ENCODE results near the gene ODAD4. TPM values are rescaled to one million over a fixed set of nuclear protein-coding genes. Genes with fewer than 3 reads are reported as not detected.

Gene ODAD4
- total RNA-seq, 1 experiment from 2014 or later, result 0.98 TPM

- CTCF ChIA-PET, result no interaction called here
- Histone ChIP-seq H3K27me3 (ENCODE audit: insufficient read depth, low read length) (no peaks in the 10 kb centered on the region), H3K27ac (ENCODE audit: low read depth, low read length) (no peak overlapping the region), H3K79me2 (ENCODE audit: insufficient read depth, low read length) (peaks cover 86% of the 10 kb centered on the region), H3K4me3 (replicated peaks in 1 of 2; ENCODE audit: low read depth in 1 of 2, low read length in 2 of 2) (no peak overlapping the region), H2AFZ (ENCODE audit: low read depth, low read length, poor library complexity, severe bottlenecking) (no peak overlapping the region), H3K9me2 (ENCODE audit: insufficient read depth) (no peaks in the 10 kb centered on the region), H3K9ac (ENCODE audit: low read length) (no peak overlapping the region), H3K36me3 (ENCODE audit: control insufficient read depth in 1 of 2, insufficient read depth in 2 of 2, low read length in 2 of 2) (peaks cover 29 to 40% of the 10 kb centered on the region in 2 experiments), H4K20me1 (ENCODE audit: insufficient read depth) (no peaks in the 10 kb centered on the region), H3K4me2 (ENCODE audit: low read length) (no peak overlapping the region), H3K4me1 (ENCODE audit: control insufficient read depth in 1 of 2, insufficient read depth in 2 of 2, low read length in 2 of 2) (peaks cover 14 to 34% of the 10 kb centered on the region in 2 experiments), H3K9me3 (ENCODE audit: control insufficient read depth in 1 of 2, insufficient read depth in 1 of 2, low read depth in 1 of 2, low read length in 2 of 2) (no peaks in the 10 kb centered on the region)
- no peak for DNase-seq (ENCODE audit: low read depth, low spot score)
- TF ChIP-seq SRF (IDR thresholded peaks at IDR 0.05; ENCODE audit: low read depth) (no peak), CBX3 (IDR thresholded peaks at IDR 0.05; ENCODE audit: low read depth) (no peak), ZFX (IDR thresholded peaks at IDR 0.05) (no peak), YY1 (IDR thresholded peaks at IDR 0.05; ENCODE audit: extremely low read depth, insufficient replicate concordance, low read depth, low read length) (no peak), CTCF (IDR thresholded peaks at IDR 0.05 in 2 of 3, conservative IDR thresholded peaks at IDR 0.05 in 1 of 3; ENCODE audit: borderline replicate concordance in 1 of 3, insufficient read depth in 1 of 3, low read depth in 2 of 3, low read length in 2 of 3) (no peak), ELF1 (IDR thresholded peaks at IDR 0.05; ENCODE audit: borderline replicate concordance, low read depth) (no peak), EGR1 (IDR thresholded peaks at IDR 0.05; ENCODE audit: low read depth) (no peak), TCF7L2 (IDR thresholded peaks at IDR 0.05; ENCODE audit: borderline replicate concordance, extremely low read depth, insufficient read depth, insufficient read length) (no peak), POLR2A (IDR thresholded peaks at IDR 0.05; ENCODE audit: borderline replicate concordance, extremely low read depth, insufficient read depth, insufficient read length) (no peak)
- TF ChIP-seq, protein P1, sequence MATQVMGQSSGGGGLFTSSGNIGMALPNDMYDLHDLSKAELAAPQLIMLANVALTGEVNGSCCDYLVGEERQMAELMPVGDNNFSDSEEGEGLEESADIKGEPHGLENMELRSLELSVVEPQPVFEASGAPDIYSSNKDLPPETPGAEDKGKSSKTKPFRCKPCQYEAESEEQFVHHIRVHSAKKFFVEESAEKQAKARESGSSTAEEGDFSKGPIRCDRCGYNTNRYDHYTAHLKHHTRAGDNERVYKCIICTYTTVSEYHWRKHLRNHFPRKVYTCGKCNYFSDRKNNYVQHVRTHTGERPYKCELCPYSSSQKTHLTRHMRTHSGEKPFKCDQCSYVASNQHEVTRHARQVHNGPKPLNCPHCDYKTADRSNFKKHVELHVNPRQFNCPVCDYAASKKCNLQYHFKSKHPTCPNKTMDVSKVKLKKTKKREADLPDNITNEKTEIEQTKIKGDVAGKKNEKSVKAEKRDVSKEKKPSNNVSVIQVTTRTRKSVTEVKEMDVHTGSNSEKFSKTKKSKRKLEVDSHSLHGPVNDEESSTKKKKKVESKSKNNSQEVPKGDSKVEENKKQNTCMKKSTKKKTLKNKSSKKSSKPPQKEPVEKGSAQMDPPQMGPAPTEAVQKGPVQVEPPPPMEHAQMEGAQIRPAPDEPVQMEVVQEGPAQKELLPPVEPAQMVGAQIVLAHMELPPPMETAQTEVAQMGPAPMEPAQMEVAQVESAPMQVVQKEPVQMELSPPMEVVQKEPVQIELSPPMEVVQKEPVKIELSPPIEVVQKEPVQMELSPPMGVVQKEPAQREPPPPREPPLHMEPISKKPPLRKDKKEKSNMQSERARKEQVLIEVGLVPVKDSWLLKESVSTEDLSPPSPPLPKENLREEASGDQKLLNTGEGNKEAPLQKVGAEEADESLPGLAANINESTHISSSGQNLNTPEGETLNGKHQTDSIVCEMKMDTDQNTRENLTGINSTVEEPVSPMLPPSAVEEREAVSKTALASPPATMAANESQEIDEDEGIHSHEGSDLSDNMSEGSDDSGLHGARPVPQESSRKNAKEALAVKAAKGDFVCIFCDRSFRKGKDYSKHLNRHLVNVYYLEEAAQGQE (IDR thresholded peaks at IDR 0.05; ENCODE audit: low read depth), result no peak
- TF ChIP-seq, protein P2, sequence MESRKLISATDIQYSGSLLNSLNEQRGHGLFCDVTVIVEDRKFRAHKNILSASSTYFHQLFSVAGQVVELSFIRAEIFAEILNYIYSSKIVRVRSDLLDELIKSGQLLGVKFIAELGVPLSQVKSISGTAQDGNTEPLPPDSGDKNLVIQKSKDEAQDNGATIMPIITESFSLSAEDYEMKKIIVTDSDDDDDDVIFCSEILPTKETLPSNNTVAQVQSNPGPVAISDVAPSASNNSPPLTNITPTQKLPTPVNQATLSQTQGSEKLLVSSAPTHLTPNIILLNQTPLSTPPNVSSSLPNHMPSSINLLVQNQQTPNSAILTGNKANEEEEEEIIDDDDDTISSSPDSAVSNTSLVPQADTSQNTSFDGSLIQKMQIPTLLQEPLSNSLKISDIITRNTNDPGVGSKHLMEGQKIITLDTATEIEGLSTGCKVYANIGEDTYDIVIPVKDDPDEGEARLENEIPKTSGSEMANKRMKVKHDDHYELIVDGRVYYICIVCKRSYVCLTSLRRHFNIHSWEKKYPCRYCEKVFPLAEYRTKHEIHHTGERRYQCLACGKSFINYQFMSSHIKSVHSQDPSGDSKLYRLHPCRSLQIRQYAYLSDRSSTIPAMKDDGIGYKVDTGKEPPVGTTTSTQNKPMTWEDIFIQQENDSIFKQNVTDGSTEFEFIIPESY (IDR thresholded peaks at IDR 0.05; ENCODE audit: extremely low read depth, insufficient replicate concordance, low read length), result no peak
- POLR2A ChIA-PET, result interaction anchor here (0.9 kb wide), 1 partner anchor 16 kb away, joined by 4 read pairs; the partner anchor contains the start of gene ODAD4
- no TSS peak for BruUV-seq (replicated peaks)
- no peak for ATAC-seq
- RAD21 ChIA-PET (ENCODE audit: low non-redundant PET in 1 of 2, low total read pairs in 2 of 2, uncharacterized antibody in 2 of 2, unreplicated experiment in 2 of 2), result no interaction called here
- intact Hi-C loops (cut with micrococcal nuclease), result no loop called here
Observed at GRCh38 chr17:41915020-41915419, 15.4 kb upstream of the ODAD4 start.
